ENCODE measurements around the gene PAAF1. TPM values are rescaled to one million over a fixed set of nuclear protein-coding genes. Genes with fewer than 3 reads are reported as not detected.

PAAF1 gene
- total RNA-seq, 1 experiment from 2014 or later, result 21.6 TPM

- Mint-ChIP-seq H3K9me3 (ENCODE audit: unreplicated experiment) (no peaks in the 10 kb centered on the region), H3K4me3 (ENCODE audit: unreplicated experiment) (no peak overlapping the region), H3K4me1 (ENCODE audit: insufficient read depth, unreplicated experiment) (no peaks in the 10 kb centered on the region), H3K27ac (ENCODE audit: low read depth, unreplicated experiment) (no peak overlapping the region), H3K36me3 (ENCODE audit: insufficient read depth, unreplicated experiment) (peaks cover 10% of the 10 kb centered on the region), H3K27me3 (ENCODE audit: insufficient read depth, unreplicated experiment) (no peaks in the 10 kb centered on the region)
- DNase-seq (ENCODE audit: unreplicated experiment), result no peak
- POLR2A ChIA-PET, result interaction anchor here (0.8 to 1.1 kb wide), 2 partner anchors 39 to 51 kb away, joined by 3 to 4 read pairs; partner anchors contain the start of gene MRPL48
- CTCF ChIA-PET, result no interaction called here
- no peak for TF ChIP-seq CTCF (IDR thresholded peaks at IDR 0.05; ENCODE audit: unreplicated experiment)
- intact Hi-C loops (cut with micrococcal nuclease), result no loop called here
- no TSS peak for BruUV-seq (replicated peaks)
Measured at GRCh38 chr11:73838443-73839122, 38.2 kb upstream of the PAAF1 start.

DNA sequence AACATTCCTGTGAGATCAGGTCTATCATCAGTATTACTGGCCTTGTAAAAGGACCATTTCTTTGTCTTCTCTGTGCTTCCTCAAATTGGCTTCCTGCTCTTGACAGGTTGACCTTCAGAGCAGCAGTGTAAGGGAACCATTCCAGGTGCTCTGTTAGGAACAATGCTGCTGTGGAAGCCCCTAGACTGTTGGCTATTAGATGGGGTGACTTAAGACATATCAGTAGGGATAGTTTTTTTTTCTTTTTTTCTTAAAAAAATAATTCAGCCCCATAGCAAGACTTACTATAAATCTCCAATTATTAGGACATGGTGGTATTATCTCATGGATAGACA is 37.7 kb upstream of the PAAF1 start:
- CTCF ChIA-PET, result no interaction called here
- POLR2A ChIA-PET, result no interaction called here
- no peak overlapping the region for H3K4me3 Mint-ChIP-seq (ENCODE audit: unreplicated experiment)
- no peaks in the 10 kb centered on the region for H3K4me1 Mint-ChIP-seq (ENCODE audit: insufficient read depth, unreplicated experiment)
- peaks cover 15% of the 10 kb centered on the region for H3K36me3 Mint-ChIP-seq (ENCODE audit: insufficient read depth, unreplicated experiment)
- TF ChIP-seq CTCF (IDR thresholded peaks at IDR 0.05; ENCODE audit: unreplicated experiment), result no peak
- no peak for DNase-seq (ENCODE audit: unreplicated experiment)
- no peaks in the 10 kb centered on the region for H3K27me3 Mint-ChIP-seq (ENCODE audit: insufficient read depth, unreplicated experiment)
- BruUV-seq (replicated peaks), result no TSS peak
- intact Hi-C loops (cut with micrococcal nuclease), result no loop called here
- no peaks in the 10 kb centered on the region for H3K9me3 Mint-ChIP-seq (ENCODE audit: unreplicated experiment)
- no peak overlapping the region for H3K27ac Mint-ChIP-seq (ENCODE audit: low read depth, unreplicated experiment)

- no peak overlapping the region for H3K4me3 Mint-ChIP-seq (ENCODE audit: unreplicated experiment)
- no peaks in the 10 kb centered on the region for H3K27me3 Mint-ChIP-seq (ENCODE audit: insufficient read depth, unreplicated experiment)
- no peaks in the 10 kb centered on the region for H3K4me1 Mint-ChIP-seq (ENCODE audit: insufficient read depth, unreplicated experiment)
- BruUV-seq (replicated peaks), result no TSS peak
- CTCF ChIA-PET, result no interaction called here
- POLR2A ChIA-PET, result interaction anchor here (0.6 kb wide), 1 partner anchor 458 kb away, joined by 3 read pairs; no protein-coding TSS in a partner anchor
- no peak for TF ChIP-seq CTCF (IDR thresholded peaks at IDR 0.05; ENCODE audit: unreplicated experiment)
- no peak overlapping the region for H3K27ac Mint-ChIP-seq (ENCODE audit: low read depth, unreplicated experiment)
- intact Hi-C loops (cut with micrococcal nuclease), result no loop called here
- H3K9me3 Mint-ChIP-seq (ENCODE audit: unreplicated experiment), result no peaks in the 10 kb centered on the region
- H3K36me3 Mint-ChIP-seq (ENCODE audit: insufficient read depth, unreplicated experiment), result peaks cover 29% of the 10 kb centered on the region
- DNase-seq (ENCODE audit: unreplicated experiment), result no peak
Measured at GRCh38 chr11:73851046-73851764, 25.6 kb upstream of the PAAF1 start.

DNA sequence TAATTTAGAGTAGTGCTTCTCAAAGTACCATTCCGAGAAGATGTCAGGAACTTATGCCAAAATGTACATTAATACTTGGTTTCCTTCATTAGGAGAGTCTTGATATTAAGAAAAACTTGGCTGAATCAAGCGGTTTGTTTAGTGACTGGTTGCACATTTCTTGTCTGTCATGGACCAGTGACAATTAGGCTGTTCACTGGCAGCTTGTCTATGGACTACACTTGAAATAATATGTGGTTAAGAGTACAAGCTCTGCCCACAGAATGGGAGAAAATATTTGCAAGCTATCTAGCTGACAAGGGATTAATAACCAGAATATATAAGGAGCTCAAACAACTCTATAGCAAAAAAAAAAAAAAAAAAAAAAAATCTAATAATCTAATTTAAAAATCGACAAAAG is 24.8 kb upstream of the PAAF1 start:
- CTCF ChIA-PET, result no interaction called here
- intact Hi-C loops (cut with micrococcal nuclease), result no loop called here
- no TSS peak for BruUV-seq (replicated peaks)
- no peak overlapping the region for H3K27ac Mint-ChIP-seq (ENCODE audit: low read depth, unreplicated experiment)
- H3K36me3 Mint-ChIP-seq (ENCODE audit: insufficient read depth, unreplicated experiment), result peaks cover 21% of the 10 kb centered on the region
- DNase-seq (ENCODE audit: unreplicated experiment), result no peak
- no peak for TF ChIP-seq CTCF (IDR thresholded peaks at IDR 0.05; ENCODE audit: unreplicated experiment)
- POLR2A ChIA-PET, result interaction anchor here (1.0 kb wide), 1 partner anchor 10 kb away, joined by 3 read pairs; no protein-coding TSS in a partner anchor
- H3K4me3 Mint-ChIP-seq (ENCODE audit: unreplicated experiment), result no peak overlapping the region
- no peaks in the 10 kb centered on the region for H3K9me3 Mint-ChIP-seq (ENCODE audit: unreplicated experiment)
- no peaks in the 10 kb centered on the region for H3K4me1 Mint-ChIP-seq (ENCODE audit: insufficient read depth, unreplicated experiment)
- no peaks in the 10 kb centered on the region for H3K27me3 Mint-ChIP-seq (ENCODE audit: insufficient read depth, unreplicated experiment)
